Suprapubic skin (tissue), 4 donors: ENCODE results near the gene GLCE. TPM values are rescaled to one million over a fixed set of nuclear protein-coding genes. Genes with fewer than 3 reads are reported as not detected.

Experiments used
- DNase-seq, 2 donors: peaks; one replicate each; pipeline ENCODE4 v3.0.0-alpha.2; 2019; ENCODE audit warnings: low spot score in 2 of 2
- H3K27ac ChIP-seq: fragments of 200-600 bp; sonication (generic); one replicate; pipeline ENCODE4 v1.5.1; 2019
- H3K27me3 ChIP-seq: fragments of 200-600 bp; sonication (generic); one replicate; pipeline ENCODE4 v1.5.1; 2019
- H3K36me3 ChIP-seq: fragments of 200-600 bp; sonication (generic); one replicate; pipeline ENCODE4 v1.5.1; 2019
- H3K4me1 ChIP-seq: fragments of 200-600 bp; sonication (generic); one replicate; pipeline ENCODE4 v1.5.1; 2019
- H3K4me3 ChIP-seq: fragments of 200-600 bp; sonication (generic); one replicate; pipeline ENCODE4 v1.5.1; 2019; ENCODE audit warnings: mild to moderate bottlenecking
- H3K9me3 ChIP-seq: fragments of 200-600 bp; sonication (generic); one replicate; pipeline ENCODE4 v1.5.1; 2019
- CTCF ChIP-seq, 2 donors: fragments of 200-600 bp in 1 of 2; fragments of 450-650 bp in 1 of 2; sonication (generic) in 1 of 2; IDR thresholded peaks; one replicate each; pipeline ENCODE4 v1.5.1; 2016 to 2019; ENCODE audit warnings: antibody characterized with exemption in 2 of 2, mild to moderate bottlenecking in 1 of 2, moderate library complexity in 1 of 2
- EP300 ChIP-seq: sonication (generic); formaldehyde crosslinking; IDR thresholded peaks from one replicate; pipeline ENCODE4 v1.6.1; 2017; ENCODE audit warnings: antibody characterized with exemption
- POLR2A ChIP-seq, 2 donors: fragments of 450-650 bp; IDR thresholded peaks; one replicate each; pipeline ENCODE4 v1.6.1; 2017; ENCODE audit warnings: antibody characterized with exemption in 2 of 2, mild to moderate bottlenecking in 2 of 2, moderate library complexity in 2 of 2
- POLR2AphosphoS5 ChIP-seq, 3 donors: sonication (generic); formaldehyde crosslinking; IDR thresholded peaks; one replicate each; pipeline ENCODE4 v1.6.1; 2017; ENCODE audit warnings: antibody characterized with exemption in 3 of 3
- WGBS: methylation state at CpG from one replicate; pipeline ENCODE4 v1.1.5; 2018; 5-methylcytosine and 5-hydroxymethylcytosine counted together
- total RNA-seq, 4 donors: library from RNA; depleted of rRNA; stranded (reverse); fragments of >200 nt; gene quantifications; one replicate each; pipeline ENCODE4 v1.1.0, GENCODE V29; 2016

The GLCE gene
- total RNA-seq, 4 donors from 2014 or later = 16.1 to 18.9 (median 16.9) TPM

- H3K9me3 ChIP-seq = no peaks in the 10 kb centered on the region
- peaks cover 4% of the 10 kb centered on the region for H3K27me3 ChIP-seq
- H3K4me3 ChIP-seq = no peak overlapping the region
- peaks cover 29% of the 10 kb centered on the region for H3K4me1 ChIP-seq
- TF ChIP-seq POLR2AphosphoS5 (IDR thresholded peaks at IDR 0.05) = no peak
- no peak for TF ChIP-seq EP300
- no peak for TF ChIP-seq CTCF (IDR thresholded peaks at IDR 0.05)
- 81% methylated on average over 4 of the region's 4 CpGs for WGBS
- DNase-seq = no peak
- no peak overlapping the region for H3K27ac ChIP-seq
- H3K36me3 ChIP-seq = no peaks in the 10 kb centered on the region
Measured at GRCh38 chr15:69132430-69132829, 28.0 kb upstream of the GLCE start.

DNA sequence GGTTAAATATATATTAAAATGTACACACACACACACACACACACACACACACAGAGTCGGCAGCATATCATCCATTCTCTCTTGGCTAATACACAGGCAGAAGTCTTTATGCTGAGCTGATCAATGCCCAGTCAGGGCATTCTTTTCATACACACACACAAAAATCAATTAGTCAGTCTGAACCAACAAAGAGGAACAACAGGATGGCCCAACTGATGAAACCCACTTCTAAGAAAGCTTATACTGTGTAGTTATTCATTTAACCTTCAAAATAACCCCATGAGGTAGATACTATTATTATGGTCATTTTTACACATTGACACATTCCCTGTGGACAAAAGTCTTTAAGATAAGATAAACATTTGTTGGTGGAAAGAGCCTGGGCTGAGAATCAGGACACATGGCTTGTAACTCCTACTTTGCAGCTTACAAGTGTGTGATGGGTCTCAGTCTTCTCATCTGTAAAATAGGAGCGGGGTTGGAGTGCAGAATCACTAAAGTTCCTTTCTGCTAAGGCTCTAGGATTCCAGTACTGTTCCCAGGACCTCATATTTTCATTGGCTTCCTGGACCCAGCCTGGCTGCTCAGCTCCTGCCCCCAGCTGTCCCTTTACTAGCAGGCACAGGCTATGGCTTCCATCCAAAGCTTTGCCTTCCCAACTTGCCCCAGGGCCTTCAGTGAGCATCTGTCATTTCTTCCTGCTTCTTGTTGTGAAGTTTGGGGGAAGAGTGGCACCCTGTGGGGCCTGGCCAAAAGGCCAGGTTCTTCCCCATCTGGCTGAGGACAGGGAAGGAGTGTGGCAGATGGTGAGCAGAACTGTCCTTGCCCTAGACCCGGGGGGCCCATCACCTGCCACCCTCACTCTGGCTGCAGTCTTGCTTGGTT lies 27.2 kb upstream of the GLCE start:
- no peak for DNase-seq
- TF ChIP-seq POLR2A (IDR thresholded peaks at IDR 0.05) = no peak
- no peak for TF ChIP-seq CTCF (IDR thresholded peaks at IDR 0.05)
- Histone ChIP-seq H3K4me1 (peaks cover 28% of the 10 kb centered on the region), H3K36me3 (no peaks in the 10 kb centered on the region), H3K4me3 (no peak overlapping the region), H3K9me3 (no peaks in the 10 kb centered on the region), H3K27ac (no peak overlapping the region), H3K27me3 (peaks cover 5% of the 10 kb centered on the region)
- WGBS = 49% methylated on average over 3 of the region's 3 CpGs

DNA sequence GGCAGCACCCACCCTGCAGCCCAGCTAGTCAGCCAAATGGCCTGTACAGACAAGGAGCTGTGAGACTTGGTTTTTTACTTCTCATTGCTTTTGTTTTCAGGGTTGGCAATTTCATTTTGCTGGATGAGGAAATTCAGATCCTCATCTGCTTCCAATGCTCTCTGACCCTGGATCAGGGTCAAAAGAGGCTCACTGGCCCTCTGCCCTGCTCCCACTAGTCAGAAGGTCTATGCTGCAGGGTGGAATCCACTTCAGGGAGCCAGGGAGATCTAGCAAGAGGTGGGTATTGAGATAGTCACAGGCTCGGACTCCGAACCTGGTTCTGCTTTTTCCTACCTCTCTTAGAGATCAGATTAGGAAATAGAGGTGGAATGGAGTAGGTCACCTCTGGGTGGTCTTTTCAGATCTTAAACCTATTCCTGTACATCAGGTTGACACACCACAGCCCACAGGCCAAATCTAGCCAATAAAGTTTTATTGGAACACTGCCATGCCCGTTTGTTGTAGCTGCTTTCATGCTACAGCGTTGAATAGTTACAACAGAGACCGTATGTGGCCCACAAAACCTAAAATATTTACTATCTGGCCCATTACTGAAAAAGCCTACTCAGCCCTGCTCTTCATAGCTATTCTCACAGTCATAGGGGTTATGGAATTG lies 26.4 kb upstream of the GLCE start:
- Histone ChIP-seq H3K9me3 (no peaks in the 10 kb centered on the region), H3K27ac (no peak overlapping the region), H3K4me1 (peaks cover 20% of the 10 kb centered on the region), H3K4me3 (no peak overlapping the region), H3K27me3 (peaks cover 7% of the 10 kb centered on the region), H3K36me3 (no peaks in the 10 kb centered on the region)
- no peak for DNase-seq
- no peak for TF ChIP-seq EP300
- no peak for TF ChIP-seq POLR2A (IDR thresholded peaks at IDR 0.05)
- no peak for TF ChIP-seq POLR2AphosphoS5 (IDR thresholded peaks at IDR 0.05)
- TF ChIP-seq CTCF (IDR thresholded peaks at IDR 0.05) = no peak
- WGBS = 68% methylated on average over 5 of the region's 5 CpGs

- Histone ChIP-seq H3K4me3 (no peak overlapping the region), H3K27me3 (peaks cover 12% of the 10 kb centered on the region), H3K36me3 (no peaks in the 10 kb centered on the region), H3K4me1 (peaks cover 12% of the 10 kb centered on the region), H3K27ac (no peak overlapping the region), H3K9me3 (no peaks in the 10 kb centered on the region)
- TF ChIP-seq POLR2AphosphoS5 (IDR thresholded peaks at IDR 0.05) (no peak), EP300 (no peak), POLR2A (IDR thresholded peaks at IDR 0.05) (no peak), CTCF (IDR thresholded peaks at IDR 0.05) (no peak)
- 83% methylated on average over 2 of the region's 2 CpGs for WGBS
- no peak for DNase-seq
Measured at GRCh38 chr15:69134791-69135190, 25.6 kb upstream of the GLCE start.

DNA sequence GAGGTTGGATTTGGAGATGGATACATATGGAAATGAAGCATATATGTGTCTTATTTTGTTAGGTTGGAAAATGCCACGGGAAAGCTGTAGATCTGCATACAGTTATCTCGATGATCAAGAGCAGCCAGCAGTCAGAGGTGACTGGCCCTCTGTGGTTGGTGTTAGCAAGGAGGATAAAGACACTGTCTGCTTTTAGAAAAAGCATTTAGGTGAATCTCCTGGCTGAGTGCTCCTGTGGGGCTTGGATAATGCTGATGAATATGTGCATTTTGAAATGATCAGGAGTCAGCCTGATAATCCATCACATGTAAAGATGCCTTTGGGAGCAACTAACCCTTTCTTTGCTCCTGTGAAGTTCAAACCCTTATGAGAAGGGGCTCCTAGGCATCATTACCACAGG lies 24.9 kb upstream of the GLCE start:
- TF ChIP-seq POLR2A (IDR thresholded peaks at IDR 0.05) = no peak
- TF ChIP-seq POLR2AphosphoS5 (IDR thresholded peaks at IDR 0.05) = no peak
- no peak for TF ChIP-seq EP300
- TF ChIP-seq CTCF (IDR thresholded peaks at IDR 0.05) = no peak
- no peak overlapping the region for H3K27ac ChIP-seq
- H3K36me3 ChIP-seq = no peaks in the 10 kb centered on the region
- no peak for DNase-seq
- WGBS = 79% methylated on average over 2 of the region's 2 CpGs
- H3K9me3 ChIP-seq = no peaks in the 10 kb centered on the region
- no peak overlapping the region for H3K4me3 ChIP-seq
- H3K27me3 ChIP-seq = peaks cover 16% of the 10 kb centered on the region
- H3K4me1 ChIP-seq = peaks cover 16% of the 10 kb centered on the region
